HG03521 (cell line): Measurements from ENCODE around the gene FAM184B.

ENCODE experiments used
- ATAC-seq: cut with Tn5 transposase; IDR thresholded peaks from one replicate; pipeline ENCODE4 v1.9.1; 2021; ENCODE audit warnings: mild to moderate bottlenecking, moderate library complexity; ENCODE audit not compliant: unreplicated experiment

The FAM184B gene

DNA sequence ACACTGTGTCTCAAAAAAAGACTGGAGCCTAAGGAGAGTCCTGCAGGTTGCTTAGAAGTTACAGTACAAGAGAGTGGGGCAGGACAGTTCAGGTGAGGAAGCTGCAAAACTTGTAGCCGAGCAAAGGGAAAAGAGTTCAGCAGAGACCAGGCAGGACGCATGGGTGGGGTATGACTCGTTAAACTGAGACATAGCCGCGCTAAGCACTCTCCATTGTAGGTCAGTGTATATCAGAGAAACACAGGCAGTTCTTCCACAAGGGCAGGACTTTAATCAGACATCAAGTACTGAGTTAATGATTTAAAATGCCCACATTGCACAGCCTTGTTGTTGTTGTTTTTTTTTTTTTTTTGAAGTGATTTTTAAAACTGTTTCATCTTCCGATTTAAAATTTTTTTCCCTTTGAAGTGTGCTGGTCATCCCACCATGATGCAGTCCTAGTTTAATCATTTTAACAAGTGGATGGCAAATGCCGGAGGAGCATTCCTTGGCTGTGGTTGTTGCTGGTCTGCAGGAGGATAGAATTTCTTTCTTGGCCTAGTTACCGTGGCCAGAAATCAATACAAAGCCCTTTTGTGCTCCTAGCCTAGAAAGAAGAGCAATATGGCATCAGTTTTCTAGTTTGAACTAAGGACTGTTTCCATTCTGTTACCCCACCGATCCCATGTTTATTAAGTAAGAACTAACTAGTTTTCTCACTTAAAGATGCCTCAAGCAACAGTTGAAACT is 194.2 kb downstream of the FAM184B start:
- ATAC-seq: no peak

GRCh38 chr4:17584521-17585213 is 196.8 kb downstream of the FAM184B start:
- ATAC-seq: no peak

GRCh38 chr4:17583941-17584340 is 197.5 kb downstream of the FAM184B start:
- no peak for ATAC-seq

DNA sequence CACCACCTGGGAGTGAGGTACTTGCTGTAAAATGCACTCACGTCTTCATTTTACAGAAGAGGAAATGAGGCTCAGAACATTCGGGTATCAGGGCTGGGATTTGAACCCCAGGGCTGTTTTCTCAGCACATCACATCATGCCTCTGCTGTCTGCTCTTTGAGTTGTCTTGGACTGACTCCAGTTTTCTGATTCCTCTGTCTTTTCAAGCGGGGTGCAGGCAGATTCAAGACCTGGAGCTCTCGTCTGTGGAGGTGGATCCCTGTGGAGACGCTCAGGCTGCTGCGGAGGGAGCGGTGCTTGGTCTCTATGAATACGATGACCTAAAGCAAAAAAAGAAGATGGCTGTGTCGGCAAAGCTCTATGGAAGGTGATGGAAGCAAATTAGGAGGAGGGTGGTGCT is 198.1 kb downstream of the FAM184B start:
- no peak for ATAC-seq

DNA sequence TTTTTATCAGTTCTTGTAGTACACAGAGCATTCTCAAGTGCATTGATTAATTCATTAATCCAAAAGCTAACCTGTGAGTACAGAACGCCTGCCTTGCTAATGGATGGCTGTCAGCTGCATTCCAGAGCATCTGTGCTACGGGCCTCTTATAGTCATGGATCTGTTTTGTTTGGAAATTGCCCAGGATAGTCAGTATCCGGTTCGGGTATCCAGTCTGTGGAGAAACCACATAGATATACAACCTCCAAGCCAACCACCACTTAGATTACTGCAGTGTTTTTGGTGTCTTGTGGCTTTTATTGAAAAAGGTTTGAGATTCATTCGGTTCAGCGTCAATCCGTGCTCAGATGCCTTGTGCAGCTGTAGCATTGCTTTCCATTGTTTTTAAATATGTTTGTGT is 200.5 kb downstream of the FAM184B start:
- no peak for ATAC-seq
